Stomach (tissue), 9 donors: ENCODE measurements around the gene UCHL5. TPM values are rescaled to one million over a fixed set of nuclear protein-coding genes. Genes with fewer than 3 reads are reported as not detected.

Source experiments
- DNase-seq, 2 donors: peaks; one replicate each; pipeline versions ENCODE4 v3.0.0 to v3.0.0-alpha.2; 2013 to 2019
- H3K27ac ChIP-seq, 5 donors: fragments of 200-600 bp in 4 of 5; sonication (generic) in 4 of 5; one replicate each; pipeline ENCODE4 v1.5.1; 2013 to 2019; ENCODE audit warnings: mild to moderate bottlenecking in 1 of 5, moderate library complexity in 1 of 5
- H3K27me3 ChIP-seq, 3 donors: fragments of 200-600 bp; sonication (generic); one replicate each; pipeline ENCODE4 v1.5.1; 2017 to 2019; ENCODE audit warnings: mixed run types in 1 of 3
- H3K36me3 ChIP-seq, 4 donors: fragments of 200-600 bp; sonication (generic); 1 replicate in 3 of 4; 2 replicates in 1 of 4; pipeline ENCODE4 v1.5.1; 2016 to 2019
- H3K4me1 ChIP-seq, 4 donors: fragments of 200-600 bp; sonication (generic); one replicate each; pipeline ENCODE4 v1.5.1; 2016 to 2019
- H3K4me3 ChIP-seq, 4 donors: fragments of 200-600 bp; sonication (generic) in 3 of 4; one replicate each; pipeline ENCODE4 v1.5.1; 2016 to 2019; ENCODE audit warnings: mild to moderate bottlenecking in 1 of 4
- H3K9me3 ChIP-seq, 4 donors: fragments of 200-600 bp; sonication (generic); one replicate each; pipeline ENCODE4 v1.5.1; 2016 to 2019
- EP300 ChIP-seq: sonication (generic); formaldehyde crosslinking; IDR thresholded peaks from one replicate; pipeline ENCODE4 v1.6.1; 2017; ENCODE audit warnings: antibody characterized with exemption
- POLR2A ChIP-seq, 4 donors: fragments of 450-650 bp; IDR thresholded peaks; one replicate each; pipeline ENCODE4 v1.6.1; 2016; ENCODE audit warnings: antibody characterized with exemption in 4 of 4, control low read depth in 2 of 4, mild to moderate bottlenecking in 1 of 4, moderate library complexity in 1 of 4
- POLR2AphosphoS5 ChIP-seq, 3 donors: sonication (generic); formaldehyde crosslinking; IDR thresholded peaks; one replicate each; pipeline ENCODE4 v1.6.1; 2016; ENCODE audit warnings: antibody characterized with exemption in 3 of 3
- WGBS, 5 donors: extraction: QIAGEN DNeasy Blood & Tissue Kit in 3 of 5; methylation state at CpG; one replicate each; pipeline versions ENCODE4 v1.1.5 to v1.1.7; 2013 to 2018; 5-methylcytosine and 5-hydroxymethylcytosine counted together
- intact Hi-C: fragments of 100-400 bp; cut with DNase I; formaldehyde crosslinking; loops from one replicate; pipeline ENCODE4 v1.15.1; 2023; ENCODE audit warnings: low total_unique reads
- polyA plus RNA-seq, 3 donors: library from polyadenylated mRNA; stranded (reverse); fragments of 200-250 nt; gene quantifications; one replicate each; pipeline ENCODE4 v1.2.3, GENCODE V29; 2013
- small RNA-seq, 4 donors: library from RNA; depleted of rRNA; stranded (forward); fragments of <200 nt; gene quantifications; one replicate each; pipeline ENCODE3, GENCODE V24; 2016
- total RNA-seq, 5 donors: library from RNA; depleted of rRNA; stranded (reverse); fragments of >200 nt; gene quantifications; one replicate each; pipeline versions ENCODE4 v1.1.0 to v1.2.3, GENCODE V29; 2014 to 2016
- TF ChIP-seq, protein P1 (sequence below), 7 experiments: fragments of 450-650 bp in 4 of 7; fragments of 200-600 bp in 3 of 7; sonication (generic) in 3 of 7; IDR thresholded peaks; one replicate each; pipeline ENCODE4 v1.5.1; 2016 to 2019; ENCODE audit warnings: antibody characterized with exemption in 7 of 7, control low read depth in 2 of 7, mild to moderate bottlenecking in 1 of 7
- donor health status: healthy with polysubstance abuse.
- donor health status: Bipolar disorder and iron deficiency.
- donor health status: healthy.

Gene UCHL5
- total and polyA plus RNA-seq, 8 donors = 8.7 to 69.8 (median 24.9) TPM

DNA sequence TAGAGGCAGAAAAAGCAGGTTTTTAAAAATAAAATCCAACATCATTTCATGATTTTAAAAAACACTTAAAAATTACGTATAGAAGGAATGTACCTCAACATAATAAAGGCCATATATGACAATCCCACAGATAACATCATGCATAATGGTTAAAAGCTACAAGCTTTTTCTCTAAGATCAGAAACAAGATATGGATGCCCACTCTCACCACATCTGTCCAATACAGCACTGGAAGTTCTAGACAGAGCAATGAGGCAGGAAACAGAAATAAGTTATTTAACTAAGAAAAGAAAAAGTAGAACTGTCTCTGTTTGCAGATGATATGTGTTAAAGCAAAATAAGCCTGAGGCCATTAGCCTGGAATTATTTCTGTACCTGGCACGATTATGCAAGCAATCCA, 96.3 kb downstream of the UCHL5 start:
- 84 to 89% (median 86%) methylated on average over 2 of the region's 2 CpGs for WGBS, 5 donors
- H3K9me3 ChIP-seq = no peaks in the 10 kb centered on the region
- intact Hi-C loops = no loop called here

More for the DNA sequence above, 96.3 kb downstream of the UCHL5 start:
- DNase-seq = no peak
- no peak for TF ChIP-seq POLR2AphosphoS5 (IDR thresholded peaks at IDR 0.05)
- TF ChIP-seq EP300 = no peak
- TF ChIP-seq, protein P1, sequence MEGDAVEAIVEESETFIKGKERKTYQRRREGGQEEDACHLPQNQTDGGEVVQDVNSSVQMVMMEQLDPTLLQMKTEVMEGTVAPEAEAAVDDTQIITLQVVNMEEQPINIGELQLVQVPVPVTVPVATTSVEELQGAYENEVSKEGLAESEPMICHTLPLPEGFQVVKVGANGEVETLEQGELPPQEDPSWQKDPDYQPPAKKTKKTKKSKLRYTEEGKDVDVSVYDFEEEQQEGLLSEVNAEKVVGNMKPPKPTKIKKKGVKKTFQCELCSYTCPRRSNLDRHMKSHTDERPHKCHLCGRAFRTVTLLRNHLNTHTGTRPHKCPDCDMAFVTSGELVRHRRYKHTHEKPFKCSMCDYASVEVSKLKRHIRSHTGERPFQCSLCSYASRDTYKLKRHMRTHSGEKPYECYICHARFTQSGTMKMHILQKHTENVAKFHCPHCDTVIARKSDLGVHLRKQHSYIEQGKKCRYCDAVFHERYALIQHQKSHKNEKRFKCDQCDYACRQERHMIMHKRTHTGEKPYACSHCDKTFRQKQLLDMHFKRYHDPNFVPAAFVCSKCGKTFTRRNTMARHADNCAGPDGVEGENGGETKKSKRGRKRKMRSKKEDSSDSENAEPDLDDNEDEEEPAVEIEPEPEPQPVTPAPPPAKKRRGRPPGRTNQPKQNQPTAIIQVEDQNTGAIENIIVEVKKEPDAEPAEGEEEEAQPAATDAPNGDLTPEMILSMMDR (IDR thresholded peaks at IDR 0.05) = no peak
- TF ChIP-seq POLR2A (IDR thresholded peaks at IDR 0.05) = no peak
- Histone ChIP-seq H3K4me1 (peaks cover 0 to 7% (median 0%) of the 10 kb centered on the region in 4 donors), H3K4me3 (no peak overlapping the region), H3K27me3 (no peaks in the 10 kb centered on the region), H3K36me3 (no peaks in the 10 kb centered on the region), H3K27ac (no peak overlapping the region)

Small RNAs within 50 kb of the gene (small RNA-seq; reads per million reads assigned to genes)
- gene SCARNA18B = 0 reads per million in 4 donors

Other genes with a start within 250 kb of the UCHL5 start
- gene RO60, start 252 bp upstream of the UCHL5 start, total RNA-seq = 100 to 1,000 TPM in 1 of 5 donors, 10 to 100 TPM in 4; 34.2 to 155 (median 79.9) TPM
- gene RO60, start 252 bp upstream of the UCHL5 start, polyA plus RNA-seq = 1 to 10 TPM; 2.6 to 8.5 (median 3.7) TPM
- 1 to 10 TPM; 1.2 to 6.6 (median 4.3) TPM for gene GLRX2, start 46.1 kb upstream of the UCHL5 start, total RNA-seq
- gene GLRX2, start 46.1 kb upstream of the UCHL5 start, polyA plus RNA-seq = 10 to 100 TPM; 18.0 to 18.7 (median 18.4) TPM
- 10 to 100 TPM in 4 of 5 donors, 1 to 10 TPM in 1; 6.7 to 75.9 (median 29.9) TPM for gene CDC73, start 62.7 kb upstream of the UCHL5 start, total RNA-seq
- gene CDC73, start 62.7 kb upstream of the UCHL5 start, polyA plus RNA-seq = 10 to 100 TPM in 1 of 3 donors, 1 to 10 TPM in 2; 7.1 to 11.9 (median 9.6) TPM
- 1 to 10 TPM in 1 of 5 donors, under 1 TPM in 3, not detected in 1; 0.14 to 3.1 (median 0.51) TPM for gene B3GALT2, start 127.3 kb upstream of the UCHL5 start, total RNA-seq
- gene B3GALT2, start 127.3 kb upstream of the UCHL5 start, polyA plus RNA-seq = 1 to 10 TPM in 1 of 3 donors, under 1 TPM in 2; 0.13 to 1.4 (median 0.37) TPM